H9 (cell line): ENCODE data around the gene POU5F1. TPM values are rescaled to one million over a fixed set of nuclear protein-coding genes. Genes with fewer than 3 reads are reported as not detected.

ENCODE experiments used
- DNase-seq: peaks from one replicate; pipeline ENCODE4 v3.0.0-alpha.2; 2017
- H2AFZ ChIP-seq: one replicate; pipeline ENCODE4 v1.6.1; 2013; ENCODE audit warnings: mild to moderate bottlenecking, low read length, control low read depth, moderate library complexity
- H2AK5ac ChIP-seq: 2 replicates; pipeline ENCODE4 v1.6.1; 2013; ENCODE audit warnings: low read length, control low read depth, mixed read lengths; ENCODE audit not compliant: insufficient read length
- H2BK120ac ChIP-seq: one replicate; pipeline ENCODE4 v1.6.1; 2013; ENCODE audit warnings: low read depth, mild to moderate bottlenecking, low read length, control low read depth, inconsistent platforms; ENCODE audit not compliant: poor library complexity, severe bottlenecking
- H2BK12ac ChIP-seq: 2 replicates; pipeline ENCODE4 v1.6.1; 2013; ENCODE audit warnings: low read length, control low read depth, mixed read lengths, low read depth; ENCODE audit not compliant: insufficient read length
- H2BK15ac ChIP-seq: 2 replicates; pipeline ENCODE4 v1.6.1; 2013; ENCODE audit warnings: low read depth, low read length, control low read depth
- H2BK20ac ChIP-seq: one replicate; pipeline ENCODE4 v1.6.1; 2013; ENCODE audit warnings: low read depth, mild to moderate bottlenecking, low read length, control low read depth, inconsistent platforms; ENCODE audit not compliant: poor library complexity, severe bottlenecking
- H2BK5ac ChIP-seq: 2 replicates; pipeline ENCODE4 v1.6.1; 2013; ENCODE audit warnings: low read length, control low read depth, mixed read lengths; ENCODE audit not compliant: insufficient read length
- H3K14ac ChIP-seq: 2 replicates; pipeline ENCODE4 v1.6.1; 2013; ENCODE audit warnings: low read length, control low read depth; ENCODE audit not compliant: insufficient read depth
- H3K18ac ChIP-seq: 2 replicates; pipeline ENCODE4 v1.6.1; 2013; ENCODE audit warnings: low read depth, mild to moderate bottlenecking, mixed read lengths, low read length, control low read depth; ENCODE audit not compliant: insufficient read length
- H3K23ac ChIP-seq: 2 replicates; pipeline ENCODE4 v1.6.1; 2013; ENCODE audit warnings: low read length, control low read depth, mixed read lengths, low read depth; ENCODE audit not compliant: insufficient read length
- H3K23me2 ChIP-seq: 2 replicates; pipeline ENCODE4 v1.6.1; 2013; ENCODE audit warnings: low read depth, mild to moderate bottlenecking, mixed read lengths, low read length, control low read depth; ENCODE audit not compliant: insufficient read length, poor library complexity, severe bottlenecking
- H3K27ac ChIP-seq: 2 replicates; pipeline ENCODE4 v1.5.1; 2013; ENCODE audit warnings: low read length, control low read depth, mixed read lengths, low read depth; ENCODE audit not compliant: insufficient read length
- H3K27me3 ChIP-seq: 2 replicates; pipeline ENCODE4 v1.6.1; 2013; ENCODE audit warnings: low read length, control low read depth, inconsistent platforms; ENCODE audit not compliant: insufficient read depth
- H3K4ac ChIP-seq: 2 replicates; pipeline ENCODE4 v1.6.1; 2013; ENCODE audit warnings: low read depth, mild to moderate bottlenecking, control low read depth, inconsistent platforms, low read length, moderate library complexity
- H3K4me1 ChIP-seq: 2 replicates; pipeline ENCODE4 v1.6.1; 2013; ENCODE audit warnings: low read length, control low read depth, inconsistent platforms; ENCODE audit not compliant: insufficient read depth
- H3K4me2 ChIP-seq: 2 replicates; pipeline ENCODE4 v1.6.1; 2013; ENCODE audit warnings: low read length, control low read depth, mixed read lengths; ENCODE audit not compliant: insufficient read length, insufficient read depth
- H3K56ac ChIP-seq: 2 replicates; pipeline ENCODE4 v1.6.1; 2013; ENCODE audit warnings: low read depth, mild to moderate bottlenecking, mixed read lengths, low read length, control low read depth; ENCODE audit not compliant: insufficient read length
- H3K79me1 ChIP-seq: 2 replicates; pipeline ENCODE4 v1.6.1; 2013; ENCODE audit warnings: low read depth, mild to moderate bottlenecking, moderate library complexity, low read length, control low read depth, inconsistent platforms; ENCODE audit not compliant: insufficient read depth, poor library complexity, severe bottlenecking
- H3K79me2 ChIP-seq: 2 replicates; pipeline ENCODE4 v1.6.1; 2013; ENCODE audit warnings: low read length, control low read depth, inconsistent platforms; ENCODE audit not compliant: insufficient read depth
- H3K9ac ChIP-seq: 2 replicates; pipeline ENCODE4 v1.6.1; 2013; ENCODE audit warnings: low read length, control low read depth, mixed read lengths; ENCODE audit not compliant: insufficient read length; ENCODE audit errors: extremely low read depth
- H3K9me3 ChIP-seq: one replicate; pipeline ENCODE4 v1.6.1; 2013; ENCODE audit warnings: low read depth, low read length, inconsistent platforms; ENCODE audit not compliant: control insufficient read depth
- H3T11ph ChIP-seq: one replicate; pipeline ENCODE4 v1.6.1; 2013; ENCODE audit warnings: mild to moderate bottlenecking, low read length, control low read depth, inconsistent platforms
- H4K20me1 ChIP-seq: one replicate; pipeline ENCODE4 v1.6.1; 2013; ENCODE audit not compliant: control insufficient read depth, insufficient read length, insufficient read depth
- H4K5ac ChIP-seq: 2 replicates; pipeline ENCODE4 v1.6.1; 2013; ENCODE audit warnings: low read depth, mild to moderate bottlenecking, mixed read lengths, low read length, control low read depth; ENCODE audit not compliant: insufficient read length
- H4K8ac ChIP-seq: replicated peaks from 2 replicates; pipeline ENCODE4 v1.6.1; 2013; ENCODE audit warnings: low read length, control low read depth, mixed read lengths, low read depth; ENCODE audit not compliant: insufficient read length
- H4K91ac ChIP-seq: 2 replicates; pipeline ENCODE4 v1.6.1; 2013; ENCODE audit warnings: low read depth, mild to moderate bottlenecking, moderate library complexity, mixed read lengths, low read length, control low read depth; ENCODE audit not compliant: insufficient read length
- H3K27ac Mint-ChIP-seq, 3 experiments: 2 replicates in 2 of 3; 3 replicates in 1 of 3; pipeline ENCODE4 v1.8.0; 2020 to 2021; ENCODE audit warnings: mixed read lengths in 3 of 3, mild to moderate bottlenecking in 1 of 3, moderate library complexity in 1 of 3
- H3K27me3 Mint-ChIP-seq: 2 replicates; pipeline ENCODE4 v1.8.0; 2021; ENCODE audit warnings: low read depth, mild to moderate bottlenecking, moderate library complexity, mixed read lengths
- H3K36me3 Mint-ChIP-seq, 3 experiments: 2 replicates in 2 of 3; 3 replicates in 1 of 3; pipeline ENCODE4 v1.8.0; 2020 to 2021; ENCODE audit warnings: low read depth in 3 of 3, mixed read lengths in 3 of 3; ENCODE audit not compliant: insufficient read depth in 1 of 3
- H3K4me1 Mint-ChIP-seq, 2 experiments: 2 replicates each; pipeline ENCODE4 v1.8.0; 2020; ENCODE audit warnings: mixed read lengths in 2 of 2
- H3K4me3 Mint-ChIP-seq, 2 experiments: 2 replicates in 1 of 2; 3 replicates in 1 of 2; pipeline ENCODE4 v1.8.0; 2020 to 2021; ENCODE audit warnings: mild to moderate bottlenecking in 2 of 2, mixed read lengths in 2 of 2, moderate library complexity in 1 of 2
- H3K9me3 Mint-ChIP-seq, 2 experiments: 2 replicates in 1 of 2; 3 replicates in 1 of 2; pipeline ENCODE4 v1.8.0; 2020; ENCODE audit warnings: mild to moderate bottlenecking in 2 of 2, mixed read lengths in 2 of 2, moderate library complexity in 1 of 2
- CTCF ChIP-seq: fragments of 200-600 bp; sonication (generic); conservative IDR thresholded peaks from 3 replicates; pipeline ENCODE4 v1.8.0; 2021; ENCODE audit warnings: antibody characterized with exemption, mild to moderate bottlenecking
- WGBS: extraction: QIAGEN DNeasy Blood & Tissue Kit; methylation state at CpG from one replicate; pipeline ENCODE4 v1.1.7; 2013; ENCODE audit warnings: missing lambda C conversion rate, low lambda C conversion rate, mixed read lengths; ENCODE audit not compliant: insufficient read length; ENCODE audit errors: extremely low coverage; 5-methylcytosine and 5-hydroxymethylcytosine counted together
- total RNA-seq: library from RNA; stranded (reverse); gene quantifications from 2 replicates; pipeline ENCODE4 v1.2.1, GENCODE V29; 2021

The POU5F1 gene
- total RNA-seq, 1 experiment from 2014 or later, result 2,134 TPM

- H2AFZ ChIP-seq, result no peak overlapping the region
- H3K36me3 Mint-ChIP-seq, result peaks cover 6 to 9% (median 6%) of the 10 kb centered on the region in 3 experiments; a peak in 5 of 7 replicates
- H3K79me2 ChIP-seq, result no peaks in the 10 kb centered on the region
- no peaks in the 10 kb centered on the region; the same call in 1 of the 2 replicates for H3K4me1 ChIP-seq
- H4K5ac ChIP-seq, result no peak overlapping the region
- no peak overlapping the region for H2BK12ac ChIP-seq
- peaks cover 3% of the 10 kb centered on the region for H3K27me3 Mint-ChIP-seq
- H3K27me3 ChIP-seq, result no peaks in the 10 kb centered on the region
- H3K4me3 Mint-ChIP-seq, result no peak overlapping the region
- no peak overlapping the region for H3K4ac ChIP-seq
- H3K4me2 ChIP-seq, result no peak overlapping the region
- H4K91ac ChIP-seq, result no peak overlapping the region
- no peak overlapping the region for H2BK20ac ChIP-seq
- no peak overlapping the region for H3K56ac ChIP-seq
- H3K79me1 ChIP-seq, result no peaks in the 10 kb centered on the region
- H2AK5ac ChIP-seq, result no peak overlapping the region
- no CpG with 5 or more reads among the region's 1 CpG for WGBS
- H3K9me3 ChIP-seq, result no peaks in the 10 kb centered on the region
- DNase-seq, result no peak
- H4K20me1 ChIP-seq, result no peaks in the 10 kb centered on the region
- H4K8ac ChIP-seq, result no peak overlapping the region
- TF ChIP-seq CTCF, result no peak
- no peak overlapping the region for H3K14ac ChIP-seq
- H2BK5ac ChIP-seq, result no peak overlapping the region
- H2BK15ac ChIP-seq, result no peak overlapping the region
- H3K18ac ChIP-seq, result no peak overlapping the region
- H3K27ac ChIP-seq, result no peak overlapping the region
- H3K27ac Mint-ChIP-seq, result no peak overlapping the region
- H2BK120ac ChIP-seq, result no peak overlapping the region
- H3K9me3 Mint-ChIP-seq, result peaks cover 8 to 15% of the 10 kb centered on the region in 2 experiments; a peak in 4 of 5 replicates
- H3T11ph ChIP-seq, result no peak overlapping the region
- H3K23me2 ChIP-seq, result no peaks in the 10 kb centered on the region
- H3K4me1 Mint-ChIP-seq, result peaks cover 25% of the 10 kb centered on the region in 2 experiments
- H3K23ac ChIP-seq, result no peak overlapping the region
- H3K9ac ChIP-seq, result no peak overlapping the region
Measured at GRCh38 chr6:31214516-31214915, 44.0 kb upstream of the POU5F1 start.
